Heart right ventricle (tissue), 16 donors: Measurements from ENCODE around the gene LRRC43. TPM values are rescaled to one million over a fixed set of nuclear protein-coding genes. Genes with fewer than 3 reads are reported as not detected.

Experiments used
- ATAC-seq, 8 donors: fragments of 200-7000 bp; cut with Tn5 transposase; one replicate each; pipeline ENCODE4 v1.9.1; 2020; ENCODE audit warnings: mild to moderate bottlenecking in 8 of 8, moderate library complexity in 8 of 8, moderate number of reproducible peaks in 1 of 8
- DNase-seq, 2 donors: peaks; one replicate each; pipeline ENCODE4 v3.0.0-alpha.2; 2020
- H3K27ac ChIP-seq, 10 donors: fragments of 200-600 bp; sonication (generic) in 2 of 10; one replicate each; pipeline versions ENCODE4 v1.5.0 to v1.8.0; 2020 to 2022; ENCODE audit warnings: mild to moderate bottlenecking in 3 of 10
- H3K27me3 ChIP-seq, 7 donors: fragments of 200-600 bp; one replicate each; pipeline ENCODE4 v1.8.0; 2021 to 2022; ENCODE audit warnings: mild to moderate bottlenecking in 2 of 7
- H3K36me3 ChIP-seq, 9 donors: fragments of 200-600 bp; sonication (generic) in 1 of 9; one replicate each; pipeline versions ENCODE4 v1.5.0 to v1.8.0; 2020 to 2022; ENCODE audit warnings: mild to moderate bottlenecking in 2 of 9
- H3K4me1 ChIP-seq, 9 donors: fragments of 200-600 bp; sonication (generic) in 1 of 9; one replicate each; pipeline versions ENCODE4 v1.5.0 to v1.8.0; 2020 to 2022; ENCODE audit warnings: mild to moderate bottlenecking in 4 of 9
- H3K4me3 ChIP-seq, 10 donors: fragments of 200-600 bp; sonication (generic) in 2 of 10; one replicate each; pipeline versions ENCODE4 v1.5.0 to v1.8.0; 2020 to 2022; ENCODE audit warnings: mild to moderate bottlenecking in 7 of 10, moderate library complexity in 2 of 10
- H3K9me3 ChIP-seq, 11 donors: fragments of 200-600 bp in 10 of 11; sonication (generic) in 2 of 11; one replicate each; pipeline versions ENCODE4 v1.5.0 to v1.8.0; 2013 to 2022; ENCODE audit warnings: mild to moderate bottlenecking in 2 of 11, control low read depth in 1 of 11, moderate library complexity in 1 of 11
- WGBS, 2 donors: extraction: QIAGEN DNeasy Blood & Tissue Kit; methylation state at CpG; one replicate each; pipeline ENCODE4 v1.1.7; 2013; ENCODE audit warnings: inconsistent platforms in 1 of 2; 5-methylcytosine and 5-hydroxymethylcytosine counted together
- intact Hi-C, 10 donors: fragments of 100-400 bp; cut with DNase I; formaldehyde crosslinking; loops; one replicate each; pipeline versions ENCODE4 v1.11.1 to v1.14.2; 2022
- polyA plus RNA-seq, 2 donors: library from polyadenylated mRNA; stranded (reverse); fragments of 200-250 nt; gene quantifications; one replicate each; pipeline ENCODE4 v1.2.3, GENCODE V29; 2013
- total RNA-seq, 10 donors: library from RNA; stranded (reverse); fragmentation: NEBNext Ultra II Directional in 3 of 10; extraction: Animal tissue kit (Norgen Biotek cat#: 25700) in 3 of 10; gene quantifications; one replicate each; pipeline versions ENCODE4 v1.2.1 to v1.2.4, GENCODE V29; 2021 to 2023
- TF ChIP-seq, protein P1 (sequence below), 9 donors: fragments of 200-600 bp; sonication (generic) in 2 of 9; IDR thresholded peaks; one replicate each; pipeline versions ENCODE4 v1.5.0 to v1.8.0; 2021 to 2022; ENCODE audit warnings: antibody characterized with exemption in 9 of 9, mild to moderate bottlenecking in 5 of 9, moderate library complexity in 1 of 9
- donor health status: Arrhythmogenic right ventricular cardiomyopathy.
- donor health status: ischemic (EF 13 %, LVEDD 7.1; RV severe dilation, severe dysfunction).
- donor health status: healthy with polysubstance abuse.
- donor health status: DM: no; HTN: yes; CAD: no.
- donor health status: DM: no; HTN: no; CAD: no.
- donor health status: ischemic (EF 25% LVEDD 6.9; RV normal size, moderate dysfunction).
- donor health status: ischemic (EF 25% LVEDD 5.7; RV mildly dilated, moderate dysfunction).
- donor health status: healthy.
- donor health status: DM: yes; HTN: yes; CAD: no.
- donor health status: Ischemic cardiomyopathy.
- donor health status: ischemic (EF 35%, LVEDD 5.7; RV mildly dilated, moderate dysfunction).
- donor health status: nonischemic (EF 11% LVEDD 7.7; RV severe dilation, severe dysfunction).
- donor health status: DM: yes; HTN: yes; CAD: no.
- donor health status: PGD.
- donor health status: ischemic (EF 29% LVEDD 5.4; RV normal size, mild dysfunction).
- donor health status: nonischemic (EF 23%, LVEDD 6.1; RV moderate dilation, normal function).

The LRRC43 gene
- total and polyA plus RNA-seq, 12 donors, result 0.07 to 1.6 (median 0.72) TPM; not detected in 2

DNA sequence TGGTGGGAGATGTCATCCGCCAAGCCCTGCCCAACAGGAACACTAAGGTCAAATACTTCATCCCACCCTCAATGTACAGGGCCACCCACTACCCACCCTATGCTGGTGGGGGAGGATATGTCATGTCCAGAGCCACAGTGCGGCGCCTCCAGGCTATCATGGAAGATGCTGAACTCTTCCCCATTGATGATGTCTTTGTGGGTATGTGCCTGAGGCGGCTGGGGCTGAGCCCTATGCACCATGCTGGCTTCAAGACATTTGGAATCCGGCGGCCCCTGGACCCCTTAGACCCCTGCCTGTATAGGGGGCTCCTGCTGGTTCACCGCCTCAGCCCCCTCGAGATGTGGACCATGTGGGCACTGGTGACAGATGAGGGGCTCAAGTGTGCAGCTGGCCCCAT lies 24.1 kb downstream of the LRRC43 start:
- TF ChIP-seq, protein P1, sequence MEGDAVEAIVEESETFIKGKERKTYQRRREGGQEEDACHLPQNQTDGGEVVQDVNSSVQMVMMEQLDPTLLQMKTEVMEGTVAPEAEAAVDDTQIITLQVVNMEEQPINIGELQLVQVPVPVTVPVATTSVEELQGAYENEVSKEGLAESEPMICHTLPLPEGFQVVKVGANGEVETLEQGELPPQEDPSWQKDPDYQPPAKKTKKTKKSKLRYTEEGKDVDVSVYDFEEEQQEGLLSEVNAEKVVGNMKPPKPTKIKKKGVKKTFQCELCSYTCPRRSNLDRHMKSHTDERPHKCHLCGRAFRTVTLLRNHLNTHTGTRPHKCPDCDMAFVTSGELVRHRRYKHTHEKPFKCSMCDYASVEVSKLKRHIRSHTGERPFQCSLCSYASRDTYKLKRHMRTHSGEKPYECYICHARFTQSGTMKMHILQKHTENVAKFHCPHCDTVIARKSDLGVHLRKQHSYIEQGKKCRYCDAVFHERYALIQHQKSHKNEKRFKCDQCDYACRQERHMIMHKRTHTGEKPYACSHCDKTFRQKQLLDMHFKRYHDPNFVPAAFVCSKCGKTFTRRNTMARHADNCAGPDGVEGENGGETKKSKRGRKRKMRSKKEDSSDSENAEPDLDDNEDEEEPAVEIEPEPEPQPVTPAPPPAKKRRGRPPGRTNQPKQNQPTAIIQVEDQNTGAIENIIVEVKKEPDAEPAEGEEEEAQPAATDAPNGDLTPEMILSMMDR (IDR thresholded peaks at IDR 0.05), result no peak
- ATAC-seq, result peak in 2 of 8 donors; percentile 14 to 19
- Histone ChIP-seq H3K36me3 (peaks cover 0 to 55% (median 32%) of the 10 kb centered on the region in 9 donors), H3K4me3 (no peak overlapping the region), H3K27me3 (peaks cover 7 to 41% (median 31%) of the 10 kb centered on the region in 7 donors), H3K27ac (no peak overlapping the region), H3K4me1 (peaks cover 0 to 17% (median 10%) of the 10 kb centered on the region in 9 donors), H3K9me3 (no peaks in the 10 kb centered on the region)
- WGBS, 2 donors, result 84 to 94% methylated on average over 8 of the region's 8 CpGs
- intact Hi-C loops, result loop anchor here in 1 of 10 donors (10.0 kb wide), 1 partner anchor 152 kb away; no protein-coding TSS in a partner anchor
- no peak for DNase-seq

DNA sequence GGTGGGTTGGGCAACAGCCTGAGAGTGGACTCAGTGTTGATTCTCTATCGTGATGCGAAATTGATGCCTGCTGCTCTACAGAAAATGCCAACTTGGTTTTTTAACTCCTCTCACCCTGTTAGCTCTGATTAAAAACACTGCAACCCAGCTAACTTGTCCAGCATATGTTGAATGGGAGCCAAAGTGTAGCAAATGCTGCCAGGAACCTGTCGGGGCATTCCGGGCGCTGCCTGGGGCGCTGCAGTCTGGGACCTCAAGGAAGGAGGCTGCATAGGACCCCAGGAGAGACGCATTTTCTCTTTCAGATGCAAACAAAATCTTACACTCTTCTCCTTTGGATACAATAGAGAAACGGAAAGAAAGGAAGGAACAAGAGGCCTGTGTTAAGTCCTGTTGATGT lies 24.5 kb downstream of the LRRC43 start:
- Histone ChIP-seq H3K27me3 (peaks cover 7 to 37% (median 29%) of the 10 kb centered on the region in 7 donors), H3K4me1 (peaks cover 0 to 17% (median 10%) of the 10 kb centered on the region in 9 donors), H3K4me3 (no peak overlapping the region), H3K9me3 (no peaks in the 10 kb centered on the region), H3K36me3 (peaks cover 0 to 59% (median 37%) of the 10 kb centered on the region in 9 donors), H3K27ac (no peak overlapping the region)
- TF ChIP-seq, protein P1 (IDR thresholded peaks at IDR 0.05), result no peak
- 77% methylated on average over 8 of the region's 8 CpGs for WGBS, 2 donors
- DNase-seq (no peak), ATAC-seq (no peak)
- intact Hi-C loops, result loop anchor here in 1 of 10 donors (10.0 kb wide), 1 partner anchor 153 kb away; no protein-coding TSS in a partner anchor

DNA sequence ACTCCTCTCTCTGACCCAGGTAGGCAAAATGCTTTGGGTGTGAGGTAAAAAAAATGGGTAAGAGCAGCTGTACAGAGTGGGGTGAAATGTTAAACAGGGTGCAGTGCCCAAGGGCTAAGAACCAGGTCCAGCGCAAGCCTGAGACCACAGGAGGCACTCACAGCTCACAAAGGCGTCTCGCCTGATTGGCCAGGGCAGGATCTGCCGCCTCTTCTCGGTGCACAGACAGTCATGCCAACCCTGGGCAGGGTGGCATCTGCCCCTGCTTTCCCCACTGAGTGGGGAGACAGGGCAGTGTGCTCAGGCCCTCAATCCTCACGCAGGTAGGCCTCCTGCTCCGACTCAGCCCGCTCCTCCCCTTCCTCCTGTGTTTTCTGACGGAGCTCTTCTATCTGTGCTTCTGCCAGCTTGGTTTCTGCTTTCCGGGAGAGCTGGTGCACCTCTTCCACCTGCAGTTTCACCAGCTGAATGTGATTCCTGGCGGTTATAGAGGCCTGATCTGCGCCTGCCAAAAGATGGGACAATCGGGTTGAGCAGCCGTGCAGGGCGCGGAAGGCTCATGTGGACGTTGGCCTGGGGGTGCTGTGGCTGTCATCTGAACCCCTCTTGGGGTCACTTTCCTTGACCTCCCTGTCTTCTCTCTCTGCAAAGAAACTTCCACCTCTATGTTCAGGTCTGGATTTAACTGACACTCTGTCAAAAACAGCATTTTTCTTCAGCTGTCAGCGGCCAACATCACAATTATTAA lies 25.3 kb downstream of the LRRC43 start:
- peaks cover 7 to 29% (median 21%) of the 10 kb centered on the region in 7 donors for H3K27me3 ChIP-seq
- H3K4me1 ChIP-seq, result peaks cover 0 to 12% (median 4%) of the 10 kb centered on the region in 9 donors
- H3K4me3 ChIP-seq, result no peak overlapping the region
- intact Hi-C loops, result loop anchor here in 1 of 10 donors (10.0 kb wide), 1 partner anchor 153 kb away; no protein-coding TSS in a partner anchor
- DNase-seq (no peak), ATAC-seq (no peak)
- 91 to 96% methylated on average over 18 of the region's 18 CpGs for WGBS, 2 donors
- H3K27ac ChIP-seq, result no peak overlapping the region
- H3K9me3 ChIP-seq, result no peaks in the 10 kb centered on the region
- TF ChIP-seq, protein P1 (IDR thresholded peaks at IDR 0.05), result no peak
- H3K36me3 ChIP-seq, result peaks cover 0 to 68% (median 44%) of the 10 kb centered on the region in 9 donors

DNA sequence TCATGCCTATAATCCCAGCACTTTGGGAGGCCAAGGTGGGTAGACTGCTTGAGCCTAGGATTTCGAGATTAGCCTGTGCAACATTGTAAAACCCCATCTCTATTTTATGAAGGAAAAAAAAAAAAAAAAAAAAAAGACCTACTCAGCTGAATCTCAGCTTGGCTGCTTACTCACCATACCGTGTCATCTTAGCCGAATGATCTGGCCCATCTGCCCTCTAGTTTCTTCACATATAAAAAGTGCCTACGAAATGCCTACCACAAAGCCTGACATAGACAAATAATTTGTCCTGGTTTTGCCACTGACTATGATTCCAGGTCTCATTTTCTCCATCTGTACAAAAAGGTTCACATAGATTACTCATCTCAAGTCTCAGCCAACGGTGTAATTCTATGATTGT lies 32.8 kb downstream of the LRRC43 start:
- Histone ChIP-seq H3K9me3 (no peaks in the 10 kb centered on the region), H3K4me3 (no peak overlapping the region), H3K27ac (no peak overlapping the region), H3K4me1 (no peaks in the 10 kb centered on the region), H3K36me3 (peaks cover 0 to 100% (median 80%) of the 10 kb centered on the region in 9 donors), H3K27me3 (no peaks in the 10 kb centered on the region)
- TF ChIP-seq, protein P1 (IDR thresholded peaks at IDR 0.05), result no peak
- WGBS, 2 donors, result 89 to 94% methylated on average over 5 of the region's 5 CpGs
- intact Hi-C loops, result no loop called here
- DNase-seq (no peak), ATAC-seq (no peak)
